Stimulated activated CD8-positive, alpha-beta memory T cell treated with anti-CD3 and anti-CD28 coated beads, Interleukin-7, amount 100 ng/mL, for 4 hours (primary cell): ENCODE results near the gene DPP8.
"Not testable (repeated sequence)": the region's sequence is repeated elsewhere in the genome, so short reads cannot be mapped to it uniquely, and the experiment has no call there.

Experiments
- DNase-seq, 2 donors: peaks; one replicate each; pipeline ENCODE4 v3.0.0-alpha.2; 2020; ENCODE audit warnings: low read depth in 2 of 2

DPP8 gene

GRCh38 chr15:65404186-65404872 lies 113.2 kb downstream of the DPP8 start:
- DNase-seq = no peak

GRCh38 chr15:65402961-65403360 lies 114.5 kb downstream of the DPP8 start:
- DNase-seq = no peak

- no peak for DNase-seq
These were observed 115.8 kb downstream of the DPP8 start for GRCh38 chr15:65401611-65402240.

GRCh38 chr15:65400760-65401610 lies 116.5 kb downstream of the DPP8 start:
- peak in 1 of 2 donors; percentile 18 for DNase-seq

- DNase-seq = no peak
These were observed 117.5 kb downstream of the DPP8 start for GRCh38 chr15:65399997-65400396.

GRCh38 chr15:65399001-65399706 lies 118.3 kb downstream of the DPP8 start:
- no peak for DNase-seq

GRCh38 chr15:65398486-65398885 lies 119.0 kb downstream of the DPP8 start:
- DNase-seq = not testable (repeated sequence)

GRCh38 chr15:65396965-65397317 lies 120.5 kb downstream of the DPP8 start:
- DNase-seq = no peak

- DNase-seq = no peak
These were observed 121.1 kb downstream of the DPP8 start for GRCh38 chr15:65396283-65396964.

GRCh38 chr15:65395567-65396202 lies 121.8 kb downstream of the DPP8 start:
- DNase-seq = no peak

GRCh38 chr15:65394936-65395335 lies 122.6 kb downstream of the DPP8 start:
- no peak for DNase-seq

GRCh38 chr15:65394280-65394789 lies 123.2 kb downstream of the DPP8 start:
- no peak for DNase-seq

GRCh38 chr15:65393557-65393956 lies 123.9 kb downstream of the DPP8 start:
- DNase-seq = no peak

GRCh38 chr15:65393091-65393490 lies 124.4 kb downstream of the DPP8 start:
- no peak for DNase-seq
